ENCODE results near the gene OSTM1.
"Not testable (repeated sequence)": the region's sequence is repeated elsewhere in the genome, so short reads cannot be mapped to it uniquely, and the experiment has no call there.

The OSTM1 gene

DNA sequence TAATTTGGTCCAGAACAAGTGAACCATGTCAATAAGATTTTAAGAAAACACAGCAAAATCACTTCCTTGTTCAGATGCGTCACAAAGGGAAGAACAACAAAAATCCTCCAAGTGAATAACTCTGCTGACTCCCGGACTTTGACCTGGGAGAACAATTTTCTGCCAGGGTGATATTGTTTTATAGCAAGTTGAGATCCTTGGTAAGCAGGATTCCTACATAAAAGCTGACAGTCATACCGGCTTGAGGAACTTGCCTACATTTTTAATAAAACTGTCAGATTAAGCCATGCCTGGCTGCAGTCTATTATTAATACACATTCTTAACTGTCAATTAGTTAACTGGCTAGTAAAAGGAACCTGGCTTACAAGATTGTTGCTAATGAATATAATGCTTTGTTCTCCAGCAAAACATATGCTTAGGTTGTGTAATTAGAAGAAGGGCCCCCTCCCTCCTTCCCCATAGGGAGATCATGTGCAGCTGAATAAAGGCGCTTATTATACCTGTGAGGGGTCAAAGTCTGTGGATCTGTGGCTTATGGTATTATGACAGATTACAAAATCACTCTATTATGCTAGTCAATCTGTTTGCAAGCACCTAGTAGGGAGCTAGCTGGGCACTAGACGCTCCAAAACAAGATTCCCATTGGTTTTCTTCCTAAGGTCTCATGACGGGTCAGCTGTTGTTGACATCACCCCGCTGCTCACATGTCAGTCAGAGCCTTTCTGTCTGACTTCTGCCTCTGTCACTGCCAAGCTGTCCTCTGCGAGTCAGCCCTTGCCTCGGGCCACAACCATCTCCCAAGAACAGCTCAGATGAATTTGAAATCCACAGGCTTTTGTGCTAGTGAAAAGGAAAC, 71.9 kb downstream of the OSTM1 start:
- H3K4me3 ChIP-seq (ENCODE audit: low read depth, low read length): no peak overlapping the region
- DNase-seq (ENCODE audit: low read depth): no peak
- TF ChIP-seq POLR2A (IDR thresholded peaks at IDR 0.05; ENCODE audit: extremely low read depth, insufficient read length): no peak
- TF ChIP-seq, protein P1, sequence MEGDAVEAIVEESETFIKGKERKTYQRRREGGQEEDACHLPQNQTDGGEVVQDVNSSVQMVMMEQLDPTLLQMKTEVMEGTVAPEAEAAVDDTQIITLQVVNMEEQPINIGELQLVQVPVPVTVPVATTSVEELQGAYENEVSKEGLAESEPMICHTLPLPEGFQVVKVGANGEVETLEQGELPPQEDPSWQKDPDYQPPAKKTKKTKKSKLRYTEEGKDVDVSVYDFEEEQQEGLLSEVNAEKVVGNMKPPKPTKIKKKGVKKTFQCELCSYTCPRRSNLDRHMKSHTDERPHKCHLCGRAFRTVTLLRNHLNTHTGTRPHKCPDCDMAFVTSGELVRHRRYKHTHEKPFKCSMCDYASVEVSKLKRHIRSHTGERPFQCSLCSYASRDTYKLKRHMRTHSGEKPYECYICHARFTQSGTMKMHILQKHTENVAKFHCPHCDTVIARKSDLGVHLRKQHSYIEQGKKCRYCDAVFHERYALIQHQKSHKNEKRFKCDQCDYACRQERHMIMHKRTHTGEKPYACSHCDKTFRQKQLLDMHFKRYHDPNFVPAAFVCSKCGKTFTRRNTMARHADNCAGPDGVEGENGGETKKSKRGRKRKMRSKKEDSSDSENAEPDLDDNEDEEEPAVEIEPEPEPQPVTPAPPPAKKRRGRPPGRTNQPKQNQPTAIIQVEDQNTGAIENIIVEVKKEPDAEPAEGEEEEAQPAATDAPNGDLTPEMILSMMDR (IDR thresholded peaks at IDR 0.05; ENCODE audit: low read depth, low read length): no peak
- TF ChIP-seq, protein P2, sequence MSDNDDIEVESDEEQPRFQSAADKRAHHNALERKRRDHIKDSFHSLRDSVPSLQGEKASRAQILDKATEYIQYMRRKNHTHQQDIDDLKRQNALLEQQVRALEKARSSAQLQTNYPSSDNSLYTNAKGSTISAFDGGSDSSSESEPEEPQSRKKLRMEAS (IDR thresholded peaks at IDR 0.05; ENCODE audit: low read depth, low read length): no peak
- TF ChIP-seq MYC (IDR thresholded peaks at IDR 0.05; ENCODE audit: low read depth, low read length): no peak

- DNase-seq (ENCODE audit: low read depth): no peak
- TF ChIP-seq POLR2A (IDR thresholded peaks at IDR 0.05; ENCODE audit: extremely low read depth, insufficient read length): no peak
- TF ChIP-seq, protein P1 (IDR thresholded peaks at IDR 0.05; ENCODE audit: low read depth, low read length): no peak
- TF ChIP-seq MYC (IDR thresholded peaks at IDR 0.05; ENCODE audit: low read depth, low read length): no peak
- TF ChIP-seq, protein P2 (IDR thresholded peaks at IDR 0.05; ENCODE audit: low read depth, low read length): no peak
- H3K4me3 ChIP-seq (ENCODE audit: low read depth, low read length): no peak overlapping the region
Observed at GRCh38 chr6:108001696-108002231, 72.8 kb downstream of the OSTM1 start.

DNA sequence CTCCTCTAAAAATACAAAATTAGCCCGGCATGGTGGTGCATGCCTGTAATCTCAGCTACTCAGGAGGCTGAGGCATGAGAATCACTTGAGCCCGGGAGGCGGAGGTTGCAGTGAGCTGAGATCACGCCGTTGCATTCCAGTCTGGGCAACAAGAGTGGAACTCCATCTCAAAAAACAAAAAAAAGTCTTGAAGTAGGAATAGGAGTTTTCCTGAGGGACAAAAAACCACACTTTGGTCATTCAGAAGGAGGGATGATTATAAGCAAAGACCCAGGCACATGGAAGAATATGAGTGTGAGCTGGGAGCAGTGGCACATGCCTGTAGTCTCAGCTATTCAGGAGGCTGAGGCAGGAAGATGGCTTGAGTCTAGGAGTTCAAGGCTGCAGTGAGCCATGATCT, 74.3 kb downstream of the OSTM1 start:
- not testable (repeated sequence) for H3K4me3 ChIP-seq (ENCODE audit: low read depth, low read length); DNase-seq (ENCODE audit: low read depth)

- H3K4me3 ChIP-seq (ENCODE audit: low read depth, low read length): no peak overlapping the region
- TF ChIP-seq MYC (IDR thresholded peaks at IDR 0.05; ENCODE audit: low read depth, low read length) (no peak), POLR2A (IDR thresholded peaks at IDR 0.05; ENCODE audit: extremely low read depth, insufficient read length) (no peak)
- TF ChIP-seq, protein P2 (IDR thresholded peaks at IDR 0.05; ENCODE audit: low read depth, low read length): no peak
- TF ChIP-seq, protein P1 (IDR thresholded peaks at IDR 0.05; ENCODE audit: low read depth, low read length): no peak
- DNase-seq (ENCODE audit: low read depth): no peak
Observed at GRCh38 chr6:107999341-107999740, 75.2 kb downstream of the OSTM1 start.

GRCh38 chr6:107991772-107992550, 82.6 kb downstream of the OSTM1 start:
- no peak overlapping the region for H3K4me3 ChIP-seq (ENCODE audit: low read depth, low read length)
- TF ChIP-seq, protein P1 (IDR thresholded peaks at IDR 0.05; ENCODE audit: low read depth, low read length): no peak
- TF ChIP-seq MYC (IDR thresholded peaks at IDR 0.05; ENCODE audit: low read depth, low read length): no peak
- TF ChIP-seq POLR2A (IDR thresholded peaks at IDR 0.05; ENCODE audit: extremely low read depth, insufficient read length): no peak
- TF ChIP-seq, protein P2 (IDR thresholded peaks at IDR 0.05; ENCODE audit: low read depth, low read length): no peak
- no peak for DNase-seq (ENCODE audit: low read depth)
